K562 (cell line): Measurements from ENCODE around the gene TPGS1. TPM values are rescaled to one million over a fixed set of nuclear protein-coding genes. Genes with fewer than 3 reads are reported as not detected.

Experiments
- BRD4 ChIP-seq: fragments of 200-600 bp; sonication (generic); IDR thresholded peaks from 2 replicates; pipeline ENCODE4 v1.6.1; 2017; ENCODE audit warnings: inconsistent platforms
- CTBP1 ChIP-seq: fragments of 450-650 bp; IDR thresholded peaks from 2 replicates; pipeline ENCODE4 v1.6.1; 2016; ENCODE audit warnings: borderline replicate concordance
- EGR1 ChIP-seq: fragments of 450-650 bp; conservative IDR thresholded peaks from 2 replicates; pipeline ENCODE4 v1.6.1; 2017; ENCODE audit warnings: mild to moderate bottlenecking
- ETV6 ChIP-seq, 3 experiments: fragments of 150-350 bp in 1 of 3; sonication (generic) in 1 of 3; formaldehyde crosslinking in 1 of 3; IDR thresholded peaks; 2 replicates each; pipeline versions ENCODE4 v1.6.1 to v1.8.0; 2014 to 2022; ENCODE audit warnings: borderline replicate concordance in 2 of 3, low read depth in 2 of 3, antibody characterized with exemption in 1 of 3, low read length in 1 of 3, mild to moderate bottlenecking in 1 of 3, missing genetic modification reagents in 1 of 3
- FOXP1 ChIP-seq: sonication (generic); formaldehyde crosslinking; IDR thresholded peaks from 2 replicates; pipeline ENCODE4 v1.8.0; 2022; ENCODE audit warnings: mild to moderate bottlenecking, missing genetic modification reagents
- FUS ChIP-seq: fragments of 200-400 bp; formaldehyde crosslinking; optimal IDR thresholded peaks from 2 replicates; pipeline ENCODE3; 2017; ENCODE audit warnings: low read depth, low read length
- HDAC1 ChIP-seq, 2 experiments: fragments of 450-650 bp; IDR thresholded peaks; 2 replicates each; pipeline ENCODE4 v1.6.1; 2016 to 2017; ENCODE audit warnings: inconsistent platforms in 1 of 2, mild to moderate bottlenecking in 1 of 2, moderate library complexity in 1 of 2
- MCM3 ChIP-seq: fragments of 450-650 bp; IDR thresholded peaks from 2 replicates; pipeline ENCODE4 v1.6.1; 2016
- MCM7 ChIP-seq, 2 experiments: fragments of 450-650 bp; IDR thresholded peaks; 2 replicates each; pipeline ENCODE4 v1.6.1; 2016 to 2018
- NUFIP1 ChIP-seq: fragments of 450-650 bp; IDR thresholded peaks from 2 replicates; pipeline ENCODE4 v1.6.1; 2018; ENCODE audit not compliant: partially characterized antibody
- PHB ChIP-seq: fragments of 250-450 bp; sonication (Bioruptor Pico); IDR thresholded peaks from 2 replicates; pipeline ENCODE4 v1.5.0; 2021
- PHF21A ChIP-seq: fragments of 450-650 bp; IDR thresholded peaks from 2 replicates; pipeline ENCODE4 v1.6.1; 2017; ENCODE audit warnings: low read depth, borderline replicate concordance
- POU5F1 ChIP-seq: fragments of 150-350 bp; IDR thresholded peaks from 2 replicates; pipeline ENCODE4 v1.6.1; 2014; ENCODE audit warnings: borderline replicate concordance, low read length, low read depth, mild to moderate bottlenecking; ENCODE audit not compliant: partially characterized antibody
- RAD51 ChIP-seq: fragments of 450-650 bp; IDR thresholded peaks from 2 replicates; pipeline ENCODE4 v1.7.1; 2016; ENCODE audit warnings: low read depth, mild to moderate bottlenecking, borderline replicate concordance
- RFX7 ChIP-seq: fragments of 250-450 bp; sonication (Bioruptor Pico); IDR thresholded peaks from 2 replicates; pipeline ENCODE4 v1.5.1; 2021; ENCODE audit warnings: mild to moderate bottlenecking
- SMAD3 ChIP-seq: fragments of 450-650 bp; formaldehyde crosslinking; conservative IDR thresholded peaks from 2 replicates; pipeline ENCODE4 v1.4.0; 2020; ENCODE audit warnings: mild to moderate bottlenecking
- TCFL5 ChIP-seq: fragments of 250-450 bp; sonication (Bioruptor Pico); conservative IDR thresholded peaks from 2 replicates; pipeline ENCODE4 v1.6.1; 2021; ENCODE audit warnings: mild to moderate bottlenecking, moderate library complexity, matching md5 sums
- ZNF133 ChIP-seq: fragments of 250-450 bp; sonication (Bioruptor Pico); IDR thresholded peaks from 2 replicates; pipeline ENCODE4 v1.4.0; 2020; ENCODE audit warnings: mild to moderate bottlenecking
- ZNF277 ChIP-seq: fragments of 250-450 bp; sonication (Bioruptor Pico); IDR thresholded peaks from 2 replicates; pipeline ENCODE4 v1.8.0; 2022; ENCODE audit warnings: inconsistent platforms, mild to moderate bottlenecking, moderate library complexity, borderline replicate concordance
- ZNF282 ChIP-seq: sonication (generic); formaldehyde crosslinking; IDR thresholded peaks from 2 replicates; pipeline ENCODE4 v1.8.1; 2023; ENCODE audit warnings: missing genetic modification reagents
- ZNF668 ChIP-seq: fragments of 250-450 bp; sonication (Bioruptor Pico); IDR thresholded peaks from 2 replicates; pipeline ENCODE4 v1.8.0; 2022; ENCODE audit warnings: mild to moderate bottlenecking, inconsistent platforms
- ZNF764 ChIP-seq: fragments of 250-450 bp; sonication (Bioruptor Pico); IDR thresholded peaks from 2 replicates; pipeline ENCODE4 v1.4.0; 2020; ENCODE audit warnings: low read depth, mild to moderate bottlenecking, moderate library complexity
- polyA plus RNA-seq, 8 experiments: library from polyadenylated mRNA; depleted of rRNA in 4 of 8; stranded (reverse) in 5 of 8; unstranded in 3 of 8; fragments of >200 nt; fragmentation: Nextera tagmentation in 2 of 8; fragmentation: Illumina TruSeq in 1 of 8; extraction: Ambion mirVana in 2 of 8; extraction: Trizol in 1 of 8; gene quantifications; 2 replicates each; pipeline versions ENCODE4 v1.2.1 to v1.2.3, GENCODE V29; 2011 to 2014; ENCODE audit warnings: inconsistent platforms in 1 of 8, missing spikeins in 1 of 8
- total RNA-seq, 7 experiments: library from RNA; depleted of rRNA in 6 of 7; stranded (reverse); fragments of >200 nt in 6 of 7; fragmentation: Illumina TruSeq in 2 of 7; extraction: Trizol in 2 of 7; gene quantifications; 2 replicates each; pipeline versions ENCODE4 v1.2.1 to v1.2.3, GENCODE V29; 2011 to 2021; ENCODE audit warnings: low replicate concordance in 1 of 7
- TF ChIP-seq, protein P1 (sequence below): fragments of 450-650 bp; formaldehyde crosslinking; IDR thresholded peaks from 2 replicates; pipeline ENCODE4 v1.4.0; 2020; ENCODE audit warnings: mild to moderate bottlenecking, moderate library complexity
- TF ChIP-seq, protein P2 (sequence below): fragments of 250-450 bp; sonication (Bioruptor Pico); IDR thresholded peaks from 2 replicates; pipeline ENCODE4 v1.5.0; 2022; ENCODE audit warnings: mild to moderate bottlenecking
- TF ChIP-seq, protein P3 (sequence below): fragments of 450-650 bp; IDR thresholded peaks from 2 replicates; pipeline ENCODE4 v1.6.1; 2014; ENCODE audit warnings: low read depth, mild to moderate bottlenecking, moderate library complexity, borderline replicate concordance

TPGS1 gene
- total and polyA plus RNA-seq, 9 of the 15 experiments (the other 6 are each of a cell fraction or from before 2014, with no cell fraction given) = 0.30 to 31.6 (median 1.2) TPM; not detected in 2

DNA sequence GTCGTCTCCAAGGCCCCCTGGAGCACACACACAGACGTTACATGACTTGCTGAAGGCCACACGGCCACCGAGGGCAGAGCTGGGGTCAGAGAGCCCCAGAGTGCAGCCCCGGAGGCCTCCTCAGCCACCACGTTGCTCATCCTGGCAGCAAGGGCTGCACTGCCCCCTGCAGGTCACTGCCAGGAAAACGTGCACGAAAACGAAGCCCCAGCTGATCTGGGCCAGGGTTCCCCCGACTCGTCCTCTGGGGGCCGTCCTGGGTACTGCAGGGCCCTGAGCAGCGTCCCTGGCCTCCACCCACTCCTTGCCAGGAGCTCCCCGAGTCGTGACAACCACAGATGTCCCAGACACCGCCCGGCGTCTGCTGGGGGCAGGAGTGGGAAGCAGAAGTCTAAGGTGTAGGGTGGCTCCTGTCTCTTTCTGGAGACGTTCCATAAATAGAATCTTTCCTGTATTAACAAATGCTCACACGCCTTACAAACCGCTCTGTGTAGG, 3.4 kb downstream of the TPGS1 start (continued):
- TF ChIP-seq POU5F1 = no peak
- TF ChIP-seq RFX7 (CRISPR knock-in tag) = no peak
- TF ChIP-seq RAD51 = no peak
- TF ChIP-seq SMAD3 (CRISPR knock-in tag) = no peak
- no peak for TF ChIP-seq TCFL5
- no peak for TF ChIP-seq HDAC1 (IDR thresholded peaks at IDR 0.05)
- no peak for TF ChIP-seq ZNF668 (CRISPR knock-in tag)
- TF ChIP-seq FOXP1 (CRISPR knock-in tag) = peak; percentile 61; the same call in 1 of the 2 replicates
- no peak for TF ChIP-seq PHB (CRISPR knock-in tag)
- TF ChIP-seq ETV6 (IDR thresholded peaks at IDR 0.05; ENCODE audit: borderline replicate concordance in 1 of 2, low read depth in 2 of 2, low read length in 1 of 2) = no peak
- no peak for TF ChIP-seq ETV6 (CRISPR knock-in tag; IDR thresholded peaks at IDR 0.05; ENCODE audit: borderline replicate concordance)
- TF ChIP-seq, protein P1, sequence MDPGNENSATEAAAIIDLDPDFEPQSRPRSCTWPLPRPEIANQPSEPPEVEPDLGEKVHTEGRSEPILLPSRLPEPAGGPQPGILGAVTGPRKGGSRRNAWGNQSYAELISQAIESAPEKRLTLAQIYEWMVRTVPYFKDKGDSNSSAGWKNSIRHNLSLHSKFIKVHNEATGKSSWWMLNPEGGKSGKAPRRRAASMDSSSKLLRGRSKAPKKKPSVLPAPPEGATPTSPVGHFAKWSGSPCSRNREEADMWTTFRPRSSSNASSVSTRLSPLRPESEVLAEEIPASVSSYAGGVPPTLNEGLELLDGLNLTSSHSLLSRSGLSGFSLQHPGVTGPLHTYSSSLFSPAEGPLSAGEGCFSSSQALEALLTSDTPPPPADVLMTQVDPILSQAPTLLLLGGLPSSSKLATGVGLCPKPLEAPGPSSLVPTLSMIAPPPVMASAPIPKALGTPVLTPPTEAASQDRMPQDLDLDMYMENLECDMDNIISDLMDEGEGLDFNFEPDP = no peak
- TF ChIP-seq, protein P2, sequence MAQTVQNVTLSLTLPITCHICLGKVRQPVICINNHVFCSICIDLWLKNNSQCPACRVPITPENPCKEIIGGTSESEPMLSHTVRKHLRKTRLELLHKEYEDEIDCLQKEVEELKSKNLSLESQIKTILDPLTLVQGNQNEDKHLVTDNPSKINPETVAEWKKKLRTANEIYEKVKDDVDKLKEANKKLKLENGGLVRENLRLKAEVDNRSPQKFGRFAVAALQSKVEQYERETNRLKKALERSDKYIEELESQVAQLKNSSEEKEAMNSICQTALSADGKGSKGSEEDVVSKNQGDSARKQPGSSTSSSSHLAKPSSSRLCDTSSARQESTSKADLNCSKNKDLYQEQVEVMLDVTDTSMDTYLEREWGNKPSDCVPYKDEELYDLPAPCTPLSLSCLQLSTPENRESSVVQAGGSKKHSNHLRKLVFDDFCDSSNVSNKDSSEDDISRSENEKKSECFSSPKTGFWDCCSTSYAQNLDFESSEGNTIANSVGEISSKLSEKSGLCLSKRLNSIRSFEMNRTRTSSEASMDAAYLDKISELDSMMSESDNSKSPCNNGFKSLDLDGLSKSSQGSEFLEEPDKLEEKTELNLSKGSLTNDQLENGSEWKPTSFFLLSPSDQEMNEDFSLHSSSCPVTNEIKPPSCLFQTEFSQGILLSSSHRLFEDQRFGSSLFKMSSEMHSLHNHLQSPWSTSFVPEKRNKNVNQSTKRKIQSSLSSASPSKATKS (CRISPR knock-in tag) = no peak
- no peak for TF ChIP-seq ZNF277 (CRISPR knock-in tag)
- TF ChIP-seq ZNF133 = no peak
- TF ChIP-seq CTBP1 = peak; percentile 57; the same call in 1 of the 2 replicates
- no peak for TF ChIP-seq FUS
- peak; percentile 71 for TF ChIP-seq EGR1
- no peak for TF ChIP-seq PHF21A
- TF ChIP-seq BRD4 = no peak
- TF ChIP-seq ZNF764 = no peak
- TF ChIP-seq, protein P3, sequence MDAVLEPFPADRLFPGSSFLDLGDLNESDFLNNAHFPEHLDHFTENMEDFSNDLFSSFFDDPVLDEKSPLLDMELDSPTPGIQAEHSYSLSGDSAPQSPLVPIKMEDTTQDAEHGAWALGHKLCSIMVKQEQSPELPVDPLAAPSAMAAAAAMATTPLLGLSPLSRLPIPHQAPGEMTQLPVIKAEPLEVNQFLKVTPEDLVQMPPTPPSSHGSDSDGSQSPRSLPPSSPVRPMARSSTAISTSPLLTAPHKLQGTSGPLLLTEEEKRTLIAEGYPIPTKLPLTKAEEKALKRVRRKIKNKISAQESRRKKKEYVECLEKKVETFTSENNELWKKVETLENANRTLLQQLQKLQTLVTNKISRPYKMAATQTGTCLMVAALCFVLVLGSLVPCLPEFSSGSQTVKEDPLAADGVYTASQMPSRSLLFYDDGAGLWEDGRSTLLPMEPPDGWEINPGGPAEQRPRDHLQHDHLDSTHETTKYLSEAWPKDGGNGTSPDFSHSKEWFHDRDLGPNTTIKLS = peak; percentile 27; the same call in 1 of the 2 replicates
- TF ChIP-seq NUFIP1 = no peak
- TF ChIP-seq ZNF282 (CRISPR knock-in tag) = no peak; the same call in 1 of the 2 replicates
- TF ChIP-seq MCM3 = no peak
- TF ChIP-seq MCM7 (IDR thresholded peaks at IDR 0.05) = no peak
